Stimulated activated CD4-positive, alpha-beta T cell treated with anti-CD3 and anti-CD28 coated beads, Interleukin-15, amount 100 ng/mL, for 24 hours (primary cell): ENCODE results near the gene CARD8.
"Not testable (repeated sequence)": the region's sequence is repeated elsewhere in the genome, so short reads cannot be mapped to it uniquely, and the experiment has no call there.

Source experiments
- DNase-seq: peaks from one replicate; pipeline ENCODE4 v3.0.0-alpha.2; 2020

Gene CARD8

GRCh38 chr19:48258992-48259391 lies 3.3 kb upstream of the CARD8 start:
- DNase-seq = peak; percentile 16

- peak; percentile 33 for DNase-seq
These were observed 2.6 kb upstream of the CARD8 start for GRCh38 chr19:48258350-48258749.

GRCh38 chr19:48254529-48254970 lies 1.2 kb downstream of the CARD8 start:
- no peak for DNase-seq

- DNase-seq = no peak
These were observed 1.7 kb downstream of the CARD8 start for GRCh38 chr19:48253999-48254398.

GRCh38 chr19:48252609-48253008 lies 3.1 kb downstream of the CARD8 start:
- no peak for DNase-seq

GRCh38 chr19:48250290-48251025 lies 5.3 kb downstream of the CARD8 start:
- DNase-seq = no peak

- peak; percentile 87 for DNase-seq
These were observed 6.2 kb downstream of the CARD8 start for GRCh38 chr19:48249502-48250014.

- DNase-seq = peak; percentile 39
These were observed 7.5 kb downstream of the CARD8 start for GRCh38 chr19:48248081-48248833.

GRCh38 chr19:48247212-48247611 lies 8.5 kb downstream of the CARD8 start:
- DNase-seq = no peak

GRCh38 chr19:48246101-48246500 lies 9.6 kb downstream of the CARD8 start:
- no peak for DNase-seq

GRCh38 chr19:48244281-48244680 lies 11.4 kb downstream of the CARD8 start:
- DNase-seq = peak; percentile 51

- peak; percentile 35 for DNase-seq
These were observed 13.9 kb downstream of the CARD8 start for GRCh38 chr19:48241771-48242170.

GRCh38 chr19:48239582-48240141 lies 16.1 kb downstream of the CARD8 start:
- DNase-seq = no peak

- DNase-seq = no peak
These were observed 16.6 kb downstream of the CARD8 start for GRCh38 chr19:48239120-48239519.

- DNase-seq = no peak
These were observed 18.7 kb downstream of the CARD8 start for GRCh38 chr19:48237057-48237456.

GRCh38 chr19:48230555-48231129 lies 25.1 kb downstream of the CARD8 start:
- DNase-seq = peak; percentile 45

- DNase-seq = no peak
These were observed 34.1 kb downstream of the CARD8 start for GRCh38 chr19:48221628-48222027.

GRCh38 chr19:48220784-48221183 lies 34.9 kb downstream of the CARD8 start:
- not testable (repeated sequence) for DNase-seq

GRCh38 chr19:48218997-48219396 lies 36.7 kb downstream of the CARD8 start:
- DNase-seq = no peak

GRCh38 chr19:48216933-48217332 lies 38.8 kb downstream of the CARD8 start:
- DNase-seq = no peak

GRCh38 chr19:48213959-48214358 lies 41.8 kb downstream of the CARD8 start:
- DNase-seq = no peak

- no peak for DNase-seq
These were observed 45.7 kb downstream of the CARD8 start for GRCh38 chr19:48210005-48210404.

- DNase-seq = no peak
These were observed 49.2 kb downstream of the CARD8 start for GRCh38 chr19:48206397-48207093.
